SIG-M5 treated with dmso at 0.1 percent for 504 hours (cell line): ENCODE measurements around the gene RNGTT.
"Not testable (repeated sequence)": the region's sequence is repeated elsewhere in the genome, so short reads cannot be mapped to it uniquely, and the experiment has no call there.

ENCODE experiments used
- DNase-seq: peaks from one replicate; lab custom pipeline; 2025; ENCODE audit not compliant: unreplicated experiment; lab: John Stamatoyannopoulos, UW

The RNGTT gene

DNA sequence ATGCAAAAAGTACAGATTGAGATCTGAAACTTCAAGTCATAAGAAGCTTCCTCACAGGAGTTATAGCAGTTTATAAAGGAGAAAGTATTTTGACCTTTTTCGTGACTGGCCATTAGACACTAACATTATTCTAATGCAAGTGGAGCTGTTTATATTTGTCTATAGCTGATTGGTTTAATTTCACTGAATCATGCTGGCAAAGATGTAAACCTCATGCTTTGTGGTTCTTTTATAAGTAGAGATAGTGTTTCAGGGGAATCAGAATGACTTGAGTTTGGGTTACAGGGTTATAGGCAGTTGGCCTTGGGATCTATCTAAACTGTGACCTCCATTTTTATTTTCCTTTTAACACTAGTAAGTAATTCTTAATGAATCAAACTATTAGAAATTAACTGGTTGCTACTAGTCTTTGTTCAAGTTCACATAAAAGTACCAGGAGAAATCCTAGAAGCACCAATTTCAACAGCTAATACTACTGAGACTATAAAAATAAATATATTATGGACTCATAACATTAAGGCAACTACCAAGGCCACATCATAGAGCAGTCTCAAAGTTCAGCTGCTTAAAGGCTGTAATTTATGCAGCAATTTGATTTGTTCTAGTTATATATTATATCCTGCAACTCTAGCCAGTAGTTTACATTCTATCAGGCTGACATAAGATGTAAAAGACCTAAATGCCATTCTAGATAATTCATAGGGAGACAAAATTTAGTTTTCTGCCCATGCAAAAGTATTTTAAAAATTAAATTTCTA, 94.0 kb downstream of the RNGTT start:
- DNase-seq = no peak

DNA sequence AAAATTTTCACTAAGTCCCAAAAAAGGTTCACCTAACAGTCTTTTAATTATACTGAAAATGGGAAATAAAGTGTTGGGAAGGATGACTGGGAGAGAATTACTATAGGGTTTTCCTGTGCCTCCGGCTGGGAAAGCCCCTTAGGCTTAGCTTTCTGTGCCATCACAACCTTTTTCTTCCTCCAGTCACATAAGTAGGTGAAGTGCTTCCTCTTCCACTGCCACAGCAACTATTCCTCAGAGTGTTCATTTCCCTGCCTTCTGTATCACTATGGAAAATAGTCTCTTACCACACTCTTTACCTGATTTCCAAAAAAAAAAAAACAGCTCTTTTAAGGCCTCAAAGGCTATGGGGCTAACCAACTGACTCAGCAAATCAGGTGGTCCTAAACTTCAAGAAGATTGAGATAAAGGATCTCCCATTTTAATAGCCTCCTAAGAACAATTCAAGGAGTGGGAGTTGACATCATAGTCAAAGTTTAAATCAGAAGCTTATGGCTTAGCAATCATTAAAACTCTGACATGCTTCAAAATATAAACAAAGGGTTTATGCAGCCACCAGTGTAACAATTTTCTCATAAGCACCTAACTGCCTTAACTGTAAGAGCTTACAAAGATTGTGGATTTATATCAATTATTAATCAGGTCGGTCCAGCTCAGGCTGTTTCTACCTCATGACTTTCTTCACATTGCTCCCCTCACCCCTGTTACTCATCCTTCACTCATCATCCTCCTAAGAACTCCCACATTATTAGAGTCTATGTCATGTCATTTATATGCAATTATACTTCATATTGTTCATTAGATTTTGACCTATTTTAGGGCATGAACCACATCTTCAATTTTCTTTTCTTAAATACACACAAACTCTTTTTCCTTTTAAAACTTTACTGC, 95.3 kb downstream of the RNGTT start:
- no peak for DNase-seq

DNA sequence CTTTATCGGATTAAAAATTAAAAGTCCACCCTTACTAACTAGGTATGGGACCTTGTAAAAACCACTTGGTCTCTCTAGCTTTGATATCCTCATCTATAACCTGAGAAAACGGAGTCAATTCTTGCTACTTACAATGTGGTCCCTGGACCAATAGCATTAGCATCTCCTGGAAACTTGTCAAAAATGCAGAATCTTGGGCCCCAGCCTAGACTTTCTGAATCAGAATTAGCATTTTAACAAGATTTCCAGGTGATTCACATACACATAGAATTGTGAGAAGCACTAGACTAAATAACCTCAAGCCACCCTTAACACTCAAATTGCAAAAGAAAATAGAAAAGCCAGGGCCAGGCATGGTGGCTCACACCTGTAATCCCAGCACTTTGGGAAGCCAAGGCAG, 96.6 kb downstream of the RNGTT start:
- no peak for DNase-seq

DNA sequence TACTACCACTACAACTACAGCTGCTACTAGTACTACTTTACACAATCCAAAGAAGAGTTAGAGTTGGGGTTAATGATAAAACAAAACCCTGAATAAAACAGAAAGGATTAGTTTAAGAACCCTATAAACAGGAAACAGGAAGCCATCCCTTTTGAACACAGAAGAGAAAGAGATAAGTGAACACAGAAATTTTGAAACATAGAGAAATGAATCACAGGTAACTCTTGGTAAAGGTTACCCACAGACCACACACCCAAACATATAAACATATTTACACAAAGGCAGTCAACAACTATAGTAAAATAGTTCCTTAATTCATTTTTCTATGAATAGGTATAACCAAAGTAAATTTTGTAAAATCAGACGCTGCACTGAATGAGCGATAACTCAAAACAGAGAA, 98.1 kb downstream of the RNGTT start:
- no peak for DNase-seq

DNA sequence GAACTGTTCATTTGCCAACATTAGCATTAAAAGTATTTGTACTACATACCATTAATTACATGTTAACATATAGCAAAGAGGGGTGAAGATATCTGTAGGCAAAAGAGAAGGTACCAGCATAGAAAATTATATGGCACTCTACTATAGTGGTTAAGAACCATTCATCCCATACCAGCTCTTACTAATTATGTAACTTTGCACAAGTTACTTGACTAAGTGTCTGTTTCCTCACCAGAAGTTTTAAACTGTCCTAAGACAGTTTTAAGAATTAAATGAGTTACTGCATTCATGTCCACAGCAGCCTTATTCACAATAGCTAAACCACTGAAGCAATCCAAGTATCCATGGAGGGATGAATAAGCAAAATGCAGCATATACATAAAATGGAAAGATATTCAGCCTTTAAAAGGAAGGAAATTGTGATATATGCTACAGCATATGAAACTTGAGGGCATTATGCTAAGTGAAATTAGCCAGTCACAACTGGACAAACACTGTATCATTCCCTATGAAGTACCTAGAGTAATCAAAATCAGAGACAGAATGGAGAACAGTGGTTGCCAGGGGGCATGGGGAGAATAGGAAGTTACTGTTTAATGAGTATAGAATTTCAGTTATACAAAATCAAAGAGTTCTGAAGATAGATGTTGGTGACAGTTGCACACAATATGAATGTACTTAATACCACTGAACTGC, 98.9 kb downstream of the RNGTT start:
- no peak for DNase-seq

DNA sequence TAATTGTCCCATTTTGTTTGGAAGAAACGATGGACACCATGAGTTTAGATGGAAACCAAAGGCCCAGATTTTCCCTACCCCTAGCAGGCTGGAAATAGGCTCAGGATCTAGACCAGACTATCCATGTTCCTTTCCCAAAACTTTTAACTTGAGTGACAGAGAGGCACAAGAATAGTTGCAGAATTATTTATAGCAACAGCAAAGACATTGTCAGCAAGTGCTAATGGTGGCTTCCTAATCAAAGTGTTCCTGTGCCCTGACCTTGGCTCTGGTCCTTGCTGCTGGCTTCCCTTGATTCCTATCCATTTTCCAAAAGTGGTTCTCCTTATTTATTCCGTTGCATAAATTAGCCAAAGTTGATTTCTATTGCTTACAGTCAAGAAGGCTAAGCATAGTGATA, 103.1 kb downstream of the RNGTT start:
- DNase-seq = no peak

DNA sequence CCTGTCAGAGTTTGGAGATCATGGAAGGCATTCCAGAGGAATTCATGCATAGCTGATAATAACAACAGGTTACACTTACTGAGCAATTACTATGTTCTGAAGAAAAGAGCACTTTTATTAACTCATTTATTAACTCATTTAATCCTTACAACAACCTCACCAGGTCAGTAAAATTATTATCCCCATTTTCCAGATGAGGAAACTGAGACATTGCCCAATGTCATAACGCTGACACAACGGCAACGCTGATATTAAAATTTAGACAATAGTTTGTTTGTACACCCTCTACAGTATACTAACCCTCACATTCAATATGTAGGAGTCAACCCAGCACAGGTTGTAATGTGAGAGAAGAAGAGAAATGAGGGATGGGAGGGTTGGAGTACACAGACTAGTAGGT, 105.0 kb downstream of the RNGTT start:
- DNase-seq = no peak

DNA sequence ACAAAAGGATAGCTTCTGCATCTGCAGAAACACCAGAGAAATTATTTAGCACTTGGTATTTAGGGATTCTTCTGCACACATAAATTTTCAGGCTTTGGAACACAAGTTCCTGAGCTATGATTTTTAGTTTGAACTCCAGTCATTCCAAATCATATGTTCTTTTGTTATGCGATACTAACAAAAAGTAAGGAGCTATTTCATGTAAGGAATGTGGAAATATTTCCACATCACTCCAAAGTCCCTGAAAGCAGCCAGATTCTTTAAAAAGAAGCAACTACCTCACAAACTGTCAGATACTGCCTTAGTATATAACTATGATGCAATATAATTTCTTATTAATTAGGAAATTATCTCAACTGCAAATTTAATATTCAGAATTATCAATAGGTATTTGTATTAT, 106.9 kb downstream of the RNGTT start:
- no peak for DNase-seq

DNA sequence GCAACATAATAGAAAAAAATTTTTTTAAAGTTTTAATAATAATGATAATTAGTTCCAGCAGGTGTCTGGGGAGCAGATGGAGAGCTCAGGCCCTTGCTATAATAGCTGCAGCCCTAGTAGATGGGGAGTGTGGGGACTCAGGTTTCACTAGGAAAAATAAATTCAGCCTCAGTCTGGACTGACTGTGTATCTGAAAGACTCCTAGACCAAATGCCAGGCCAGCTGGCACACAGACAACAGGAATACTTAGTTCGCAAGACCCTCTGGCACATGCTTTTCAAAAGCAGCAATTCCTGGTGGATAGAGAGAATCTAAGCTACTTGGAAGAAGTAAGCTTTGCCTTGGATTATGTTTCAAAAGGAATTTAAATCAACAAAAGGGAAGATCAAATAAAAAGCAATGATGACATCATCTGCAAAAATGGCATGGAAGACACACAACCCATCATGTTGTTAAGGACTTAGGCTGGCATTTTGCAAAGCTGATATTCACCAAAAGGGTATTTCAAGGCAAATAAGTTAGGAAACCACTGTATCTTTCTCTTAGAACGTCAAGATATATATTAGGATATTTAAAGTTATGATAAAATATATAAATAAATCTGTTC, 107.8 kb downstream of the RNGTT start:
- no peak for DNase-seq

DNA sequence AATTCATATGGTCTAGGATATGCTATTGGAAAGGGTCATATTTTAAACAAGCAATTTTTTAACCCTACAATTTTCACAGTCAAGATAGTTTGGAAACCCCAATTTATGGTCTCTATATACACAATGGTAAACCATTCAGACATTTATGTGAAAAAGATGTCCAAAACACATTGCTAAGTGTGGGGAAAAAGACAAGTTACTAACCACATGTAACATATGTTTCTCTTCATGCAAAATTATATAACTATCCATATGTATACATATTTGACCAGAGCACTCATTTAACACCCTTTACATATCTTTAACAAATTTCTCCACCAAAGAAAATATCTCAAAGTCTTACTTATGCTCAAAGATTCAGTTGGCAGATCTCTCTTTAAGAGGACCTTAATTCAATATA, 110.6 kb downstream of the RNGTT start:
- DNase-seq = no peak

DNA sequence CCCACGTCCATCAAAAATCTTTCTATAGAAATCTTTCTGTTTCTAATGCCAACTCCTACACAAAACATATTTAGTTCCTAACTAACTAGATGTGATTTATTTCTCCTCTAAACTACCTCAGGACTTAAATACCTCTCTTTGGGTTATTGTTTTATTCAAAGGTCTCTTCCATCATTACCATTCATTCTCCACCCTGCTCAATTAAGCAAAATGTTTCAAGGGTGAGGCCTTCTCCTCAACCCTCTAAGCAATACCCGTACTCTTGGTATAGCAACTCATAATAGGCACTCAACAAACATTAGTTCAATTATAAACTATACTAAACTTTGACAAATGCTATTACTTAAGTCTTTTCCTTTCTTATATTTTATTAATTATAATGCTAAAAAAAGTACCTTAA, 111.4 kb downstream of the RNGTT start:
- no peak for DNase-seq

DNA sequence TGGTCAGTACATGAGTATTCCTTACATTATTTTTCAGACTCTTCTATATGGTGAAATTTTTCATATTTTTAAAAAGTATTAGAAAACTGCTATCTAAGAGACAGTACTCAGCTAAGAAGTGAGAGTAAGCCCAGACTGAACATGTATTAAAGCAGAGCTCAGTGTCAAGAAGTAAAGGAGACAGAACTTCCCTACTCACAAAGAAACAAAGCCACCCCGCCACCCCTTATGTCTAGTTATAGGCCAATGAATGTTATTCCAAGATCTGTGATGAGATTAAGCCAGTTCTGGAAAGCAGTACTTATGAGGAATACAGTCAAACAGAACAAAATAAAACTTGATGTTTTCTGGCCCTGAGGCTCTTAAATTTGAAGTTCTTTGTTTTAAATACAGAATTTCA, 114.5 kb downstream of the RNGTT start:
- DNase-seq = no peak

DNA sequence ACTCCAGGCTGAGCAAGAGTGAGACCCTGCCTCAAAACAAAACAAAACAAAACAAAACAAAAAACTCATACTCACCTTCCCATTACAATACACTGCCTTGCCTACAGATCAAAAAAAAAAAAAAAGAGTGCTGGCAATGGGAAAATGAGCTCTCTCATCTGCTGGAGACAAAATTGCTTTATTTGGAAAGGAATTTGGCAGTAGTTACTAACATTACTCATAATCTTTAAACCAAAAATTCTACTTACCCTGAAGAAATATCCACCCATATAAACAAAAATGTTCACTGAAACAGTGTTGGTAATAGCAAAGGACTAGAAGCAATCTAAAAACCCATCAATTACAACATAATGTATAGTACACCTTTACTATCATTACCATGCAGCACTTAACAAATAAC, 120.4 kb downstream of the RNGTT start:
- no peak for DNase-seq

DNA sequence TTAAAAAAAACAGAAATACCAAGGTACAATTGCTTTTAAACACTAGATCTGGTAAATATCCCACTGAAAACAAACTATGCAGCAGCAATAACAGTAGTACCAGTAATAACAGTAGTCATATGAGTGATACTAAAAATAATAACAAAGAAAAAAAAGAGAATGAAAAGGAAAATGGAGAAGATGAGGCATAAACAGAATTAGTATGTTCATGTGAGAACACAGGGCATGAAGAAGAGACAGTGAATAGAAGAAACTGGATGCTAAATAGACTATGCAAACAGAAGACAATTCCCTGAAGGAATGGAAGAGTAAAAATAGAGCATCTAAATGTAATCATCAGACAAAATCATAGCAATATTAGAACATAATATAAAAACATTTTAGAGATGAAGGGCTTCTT, 121.1 kb downstream of the RNGTT start:
- DNase-seq = no peak

DNA sequence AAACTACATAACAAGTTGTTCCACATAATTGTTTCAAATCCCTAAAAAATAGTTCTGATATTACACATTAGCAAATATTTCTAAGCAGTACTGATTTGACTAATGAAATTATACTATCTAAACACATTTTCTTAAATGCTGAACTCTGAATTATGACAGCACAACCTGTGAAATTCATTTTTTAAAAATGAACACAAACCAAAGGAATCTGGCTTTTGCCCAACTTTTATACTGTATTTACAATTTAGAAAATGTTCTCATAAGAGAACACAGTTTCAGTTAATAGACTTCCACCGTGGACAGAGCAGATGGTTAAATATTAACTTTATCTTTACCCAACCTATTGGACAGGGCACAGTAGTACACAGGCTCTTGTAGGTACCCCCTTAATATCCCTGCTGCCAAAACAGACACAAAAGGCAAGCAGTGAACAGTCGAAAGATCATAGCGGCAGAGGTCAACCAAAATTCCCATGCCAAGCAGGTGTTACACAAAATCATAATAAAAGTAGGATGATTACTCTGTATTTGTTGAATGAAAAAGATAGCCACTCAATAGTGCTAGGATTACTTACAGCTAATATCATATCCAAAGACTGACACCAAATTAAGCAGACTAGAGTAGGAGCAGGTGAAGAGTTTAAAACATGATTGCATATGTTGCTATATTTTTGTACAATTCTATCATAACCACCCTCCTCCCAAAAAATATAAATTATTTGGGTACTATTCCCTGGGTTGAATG, 122.5 kb downstream of the RNGTT start:
- no peak for DNase-seq

DNA sequence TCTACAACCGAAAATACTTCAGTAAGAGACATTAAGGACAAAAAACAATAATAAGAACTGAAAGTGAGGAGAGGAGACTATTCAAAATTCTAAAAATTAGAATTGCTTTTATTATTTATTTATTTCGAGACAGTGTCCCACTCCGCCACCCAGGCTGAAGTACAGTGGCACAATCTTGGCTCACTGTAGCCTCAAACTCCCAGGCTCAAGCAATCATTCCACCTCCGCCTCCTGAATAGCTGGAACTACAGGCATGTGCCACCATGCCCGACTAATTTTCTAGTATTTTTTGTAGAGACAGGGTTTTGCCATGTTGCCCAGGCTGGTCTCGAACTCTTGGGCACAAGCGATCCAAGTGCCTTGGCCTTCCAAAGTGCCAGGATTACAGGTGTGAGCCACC, 123.1 kb downstream of the RNGTT start:
- no peak for DNase-seq

DNA sequence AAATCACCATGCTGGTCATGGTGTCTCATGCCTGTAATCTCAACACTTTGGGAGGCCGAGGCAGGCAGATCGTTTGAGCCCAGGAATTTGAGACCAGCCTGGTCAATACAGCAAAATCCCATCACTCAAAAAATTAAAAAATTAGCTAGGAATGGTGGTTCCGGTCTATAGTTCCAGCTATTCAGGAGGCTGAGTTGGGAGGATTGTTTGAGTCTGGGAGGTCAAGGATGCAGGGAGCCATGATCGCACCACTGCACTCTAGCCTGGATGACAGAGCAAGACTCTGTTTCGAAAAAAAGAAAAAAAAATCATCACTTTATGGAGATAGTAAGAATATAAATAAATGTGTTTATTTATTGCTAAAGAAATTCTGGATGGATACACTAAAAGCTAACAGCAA, 124.1 kb downstream of the RNGTT start:
- no peak for DNase-seq

DNA sequence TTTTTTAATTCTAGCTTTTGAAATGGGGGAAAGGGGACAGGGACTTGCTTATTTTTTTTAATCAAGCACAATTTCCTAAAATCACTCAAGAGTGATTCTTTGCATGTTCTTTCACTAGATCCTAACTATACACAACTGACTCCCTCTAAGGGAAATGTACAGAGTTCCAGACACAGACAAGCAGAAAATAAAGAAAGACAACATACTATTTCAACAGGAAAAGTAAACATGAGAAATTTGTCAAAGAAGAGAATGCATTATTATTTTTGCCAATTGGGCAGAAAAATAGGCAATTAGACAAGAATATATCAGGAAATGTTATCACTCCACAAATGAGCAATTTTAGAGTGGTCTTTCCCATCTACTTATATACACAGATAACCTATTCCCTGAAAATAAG, 128.2 kb downstream of the RNGTT start:
- DNase-seq = no peak

DNA sequence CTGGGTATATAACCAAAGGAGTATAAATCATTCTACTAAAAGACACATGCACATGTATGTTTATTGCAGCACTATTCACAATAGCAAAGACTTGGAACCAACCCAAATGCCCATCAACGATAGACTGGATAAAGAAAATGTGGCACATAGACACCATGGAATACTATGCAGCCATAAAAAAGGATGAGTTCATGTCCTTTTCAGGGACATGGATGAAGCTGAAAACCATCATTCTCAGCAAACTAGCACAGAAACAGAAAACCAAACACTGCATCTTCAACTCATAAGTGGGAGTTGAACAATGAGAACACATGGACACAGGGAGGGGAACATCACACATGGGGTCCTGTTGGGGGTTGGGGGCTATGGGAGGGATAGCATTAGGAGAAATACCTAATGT, 130.3 kb downstream of the RNGTT start:
- DNase-seq = not testable (repeated sequence)

DNA sequence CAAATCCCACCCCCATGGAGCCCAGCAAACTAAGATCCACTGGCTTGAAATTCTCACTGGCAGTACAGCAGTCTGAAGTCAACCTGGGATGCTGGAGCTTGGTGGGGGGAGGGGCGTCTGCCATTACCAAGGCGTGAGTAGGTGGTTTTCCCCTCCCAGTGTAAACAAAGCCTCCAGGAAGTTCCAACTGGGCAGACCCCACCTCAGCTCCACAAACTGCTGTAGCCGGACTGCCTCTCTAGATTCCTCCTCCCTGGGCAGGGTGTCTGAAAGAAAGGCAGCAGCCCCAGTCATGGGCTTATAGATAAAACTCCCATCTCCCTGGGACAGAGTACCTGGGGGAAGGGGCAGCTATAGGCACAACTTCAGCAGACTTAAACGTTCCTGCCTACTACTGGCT, 135.8 kb downstream of the RNGTT start:
- DNase-seq = not testable (repeated sequence)

DNA sequence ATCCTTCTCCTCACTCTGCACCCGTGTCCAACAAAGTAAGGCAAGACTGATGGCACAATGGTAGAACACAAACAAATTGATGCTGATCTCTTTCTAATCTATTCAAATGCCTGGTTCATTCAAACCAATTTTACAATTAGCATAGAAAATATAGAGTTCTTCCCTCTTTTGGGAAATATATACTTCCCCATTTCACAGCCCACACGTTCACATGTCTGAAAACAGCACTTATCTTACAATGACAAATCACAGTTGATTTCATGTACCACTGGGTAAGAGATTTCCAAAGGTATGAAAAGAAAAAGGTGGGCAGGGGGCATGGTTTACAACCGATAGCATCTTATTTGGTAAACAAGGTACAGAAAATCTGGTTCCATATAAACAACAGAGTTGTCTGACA, 137.6 kb downstream of the RNGTT start:
- no peak for DNase-seq
